ENCODE results near the gene SLC10A7. TPM values are rescaled to one million over a fixed set of nuclear protein-coding genes. Genes with fewer than 3 reads are reported as not detected.

SLC10A7 gene
- total RNA-seq, 2 experiments from 2014 or later, result 8.7 to 9.9 TPM

GRCh38 chr4:146398404-146398803 is 123.3 kb downstream of the SLC10A7 start:
- no peak for DNase-seq
- Mint-ChIP-seq H3K4me3 (no peak overlapping the region), H3K27me3 (no peaks in the 10 kb centered on the region), H3K36me3 (ENCODE audit: low read depth) (no peaks in the 10 kb centered on the region), H3K4me1 (ENCODE audit: low read depth) (no peaks in the 10 kb centered on the region), H3K9me3 (no peaks in the 10 kb centered on the region), H3K27ac (no peak overlapping the region)
- no peak for ATAC-seq (ENCODE audit: poor library complexity)
- TF ChIP-seq CTCF (IDR thresholded peaks at IDR 0.05), result no peak
- ChIA-PET CTCF (no interaction called here), POLR2A (no interaction called here)
- Histone ChIP-seq H3K27me3 (ENCODE audit: control insufficient read depth in 1 of 2, insufficient read depth in 2 of 2, low read length in 2 of 2) (no peaks in the 10 kb centered on the region), H3K4me3 (ENCODE audit: low read length) (no peak overlapping the region), H3K9me3 (ENCODE audit: control insufficient read depth in 1 of 2, insufficient read depth in 1 of 2, low read length in 2 of 2) (no peaks in the 10 kb centered on the region), H3K4me1 (ENCODE audit: insufficient read depth, low read length) (no peaks in the 10 kb centered on the region), H3K36me3 (ENCODE audit: insufficient read depth, low read length) (no peaks in the 10 kb centered on the region), H3K27ac (ENCODE audit: low read depth in 1 of 2, low read length in 2 of 2) (no peak overlapping the region)
- intact Hi-C loops (cut with DNase I, micrococcal nuclease), result no loop called here

- no peaks in the 10 kb centered on the region for H3K4me1 Mint-ChIP-seq (ENCODE audit: low read depth)
- intact Hi-C loops (cut with DNase I, micrococcal nuclease), result no loop called here
Observed at GRCh38 chr4:146389561-146389960, 132.2 kb downstream of the SLC10A7 start.

GRCh38 chr4:146382194-146382593 is 139.5 kb downstream of the SLC10A7 start:
- POLR2A ChIA-PET, result no interaction called here
- Mint-ChIP-seq H3K4me1 (ENCODE audit: low read depth) (no peaks in the 10 kb centered on the region), H3K36me3 (ENCODE audit: low read depth) (no peaks in the 10 kb centered on the region), H3K27me3 (no peaks in the 10 kb centered on the region), H3K4me3 (no peak overlapping the region), H3K9me3 (no peaks in the 10 kb centered on the region), H3K27ac (no peak overlapping the region)
- Histone ChIP-seq H3K4me3 (ENCODE audit: low read length) (no peak overlapping the region), H3K27ac (ENCODE audit: low read depth in 1 of 2, low read length in 2 of 2) (no peak overlapping the region), H3K4me1 (ENCODE audit: insufficient read depth, low read length) (no peaks in the 10 kb centered on the region), H3K9me3 (ENCODE audit: control insufficient read depth in 1 of 2, insufficient read depth in 1 of 2, low read length in 2 of 2) (no peaks in the 10 kb centered on the region), H3K36me3 (ENCODE audit: insufficient read depth, low read length) (no peaks in the 10 kb centered on the region), H3K27me3 (ENCODE audit: control insufficient read depth in 1 of 2, insufficient read depth in 2 of 2, low read length in 2 of 2) (no peaks in the 10 kb centered on the region)
- ATAC-seq (ENCODE audit: poor library complexity) (no peak), DNase-seq (no peak)
- intact Hi-C loops (cut with DNase I, micrococcal nuclease), result no loop called here
- TF ChIP-seq CTCF (IDR thresholded peaks at IDR 0.05), result no peak
- CTCF ChIA-PET, result no interaction called here

More at GRCh38 chr4:146389561-146389960, 132.2 kb downstream of the SLC10A7 start:
- Histone ChIP-seq H3K4me3 (ENCODE audit: low read length) (no peak overlapping the region), H3K4me1 (ENCODE audit: insufficient read depth, low read length) (no peaks in the 10 kb centered on the region), H3K36me3 (ENCODE audit: insufficient read depth, low read length) (no peaks in the 10 kb centered on the region), H3K27ac (ENCODE audit: low read depth in 1 of 2, low read length in 2 of 2) (no peak overlapping the region), H3K27me3 (ENCODE audit: control insufficient read depth in 1 of 2, insufficient read depth in 2 of 2, low read length in 2 of 2) (no peaks in the 10 kb centered on the region), H3K9me3 (ENCODE audit: control insufficient read depth in 1 of 2, insufficient read depth in 1 of 2, low read length in 2 of 2) (no peaks in the 10 kb centered on the region)
- H3K9me3 Mint-ChIP-seq, result no peaks in the 10 kb centered on the region
- CTCF ChIA-PET, result interaction anchor here (0.9 kb wide), 1 partner anchor 20 kb away, joined by 3 read pairs; no protein-coding TSS in a partner anchor
- no peaks in the 10 kb centered on the region for H3K36me3 Mint-ChIP-seq (ENCODE audit: low read depth)
- no peak overlapping the region for H3K4me3 Mint-ChIP-seq
- TF ChIP-seq CTCF (IDR thresholded peaks at IDR 0.05), result no peak
- no peaks in the 10 kb centered on the region for H3K27me3 Mint-ChIP-seq
- no peak for ATAC-seq (ENCODE audit: poor library complexity)
- DNase-seq, result no peak
- H3K27ac Mint-ChIP-seq, result no peak overlapping the region
- POLR2A ChIA-PET, result no interaction called here

All from CD4-positive, alpha-beta T cell (primary cell).